ENCODE measurements around the gene OR10S1. TPM values are rescaled to one million over a fixed set of nuclear protein-coding genes. Genes with fewer than 3 reads are reported as not detected.
"Not testable (repeated sequence)": the region's sequence is repeated elsewhere in the genome, so short reads cannot be mapped to it uniquely, and the experiment has no call there.

The OR10S1 gene, protein sequence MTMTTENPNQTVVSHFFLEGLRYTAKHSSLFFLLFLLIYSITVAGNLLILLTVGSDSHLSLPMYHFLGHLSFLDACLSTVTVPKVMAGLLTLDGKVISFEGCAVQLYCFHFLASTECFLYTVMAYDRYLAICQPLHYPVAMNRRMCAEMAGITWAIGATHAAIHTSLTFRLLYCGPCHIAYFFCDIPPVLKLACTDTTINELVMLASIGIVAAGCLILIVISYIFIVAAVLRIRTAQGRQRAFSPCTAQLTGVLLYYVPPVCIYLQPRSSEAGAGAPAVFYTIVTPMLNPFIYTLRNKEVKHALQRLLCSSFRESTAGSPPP
- not detected in 2 replicates for total RNA-seq

- DNase-seq (ENCODE audit: extremely low read depth, low read depth, low spot score): no peak
These were observed at the start of gene OR10S1 for GRCh38 chr11:123977731-123978347. TSS of gene OR10S1 (minus strand) at chr11:123977781. CDS start at chr11:123977664, 117 bp downstream.

DNA sequence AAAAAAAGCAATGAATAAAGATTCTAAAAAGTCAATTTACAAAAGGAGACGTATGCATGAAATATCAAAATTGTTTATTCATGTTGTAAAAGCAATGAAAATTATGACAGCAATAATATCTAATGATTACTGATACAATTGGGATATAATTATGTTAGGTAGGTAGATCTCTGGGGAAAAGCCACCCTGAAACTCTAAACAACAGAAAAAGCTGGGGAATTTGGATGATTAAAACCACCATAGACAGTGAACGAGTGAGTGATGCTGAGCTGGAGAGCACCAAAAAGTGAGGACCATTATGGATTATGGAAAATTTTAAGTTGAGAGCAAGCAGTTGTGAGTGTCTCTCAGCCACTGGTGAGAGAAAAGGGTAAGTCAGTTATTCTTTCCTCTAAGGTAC, 48.9 kb upstream of the OR10S1 start, which contains the start of gene OR10G8:
TSS of gene OR10G8 (plus strand) at position 301 of the 400 bp plus-strand sequence. CDS start 2,825 bp downstream, outside the sequence.
- no peak for DNase-seq (ENCODE audit: extremely low read depth, low read depth, low spot score)

GRCh38 chr11:124015837-124016236, 38.3 kb upstream of the OR10S1 start:
- DNase-seq (ENCODE audit: extremely low read depth, low read depth, low spot score): not testable (repeated sequence)

DNA sequence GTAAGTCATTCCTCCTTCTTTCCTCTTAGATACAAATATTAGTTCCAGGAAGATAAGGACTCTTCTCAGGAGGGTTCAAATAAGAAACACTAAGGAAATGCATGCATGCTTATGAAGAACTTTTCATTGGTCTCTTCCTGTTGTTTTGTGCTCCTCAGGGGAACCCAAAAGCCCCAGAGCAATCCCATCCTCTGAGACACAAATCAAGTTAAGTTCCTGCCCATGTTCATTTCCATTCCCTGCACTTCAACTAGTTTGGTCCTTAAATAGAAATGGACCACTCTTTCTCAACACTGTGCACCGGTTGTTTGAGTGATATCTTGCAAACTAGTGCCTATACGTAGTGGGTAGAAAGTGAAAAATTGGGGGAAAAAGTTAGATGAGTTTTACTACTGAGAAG, 35.1 kb upstream of the OR10S1 start, which contains the start of gene OR10G4:
TSS of gene OR10G4 (plus strand) at position 301 of the 400 bp plus-strand sequence. CDS start 2,578 bp downstream, outside the sequence.
- DNase-seq (ENCODE audit: extremely low read depth, low read depth, low spot score): no peak

DNA sequence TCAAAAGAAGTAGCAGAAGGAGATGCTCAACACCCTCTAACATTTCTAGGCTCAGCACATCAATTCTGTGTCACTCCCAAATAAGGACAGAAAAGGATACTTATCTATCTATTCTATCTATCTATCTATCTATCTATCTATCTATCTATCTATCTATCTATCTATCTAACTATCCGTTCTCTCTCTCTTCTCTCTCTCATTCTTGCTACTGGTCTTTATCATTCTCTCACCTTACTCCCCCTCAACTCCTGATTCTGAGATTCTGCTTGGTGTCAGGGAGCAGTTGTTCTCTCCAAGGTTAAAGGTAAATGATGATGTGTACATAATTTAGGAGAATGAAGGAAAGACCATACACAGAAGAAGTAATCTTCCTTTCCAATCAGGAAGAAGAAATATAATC, 17.5 kb upstream of the OR10S1 start, which contains the start of gene OR10G6:
TSS of gene OR10G6 (minus strand) at position 43 of the 400 bp plus-strand sequence. CDS start at position 43, 0 bp downstream.
- DNase-seq (ENCODE audit: extremely low read depth, low read depth, low spot score): no peak

GRCh38 chr11:123979311-123979710, 1.7 kb upstream of the OR10S1 start:
- no peak for DNase-seq (ENCODE audit: extremely low read depth, low read depth, low spot score)

- DNase-seq (ENCODE audit: extremely low read depth, low read depth, low spot score): no peak
These were observed 616 bp downstream of the OR10S1 start for GRCh38 chr11:123976770-123977560.

DNA sequence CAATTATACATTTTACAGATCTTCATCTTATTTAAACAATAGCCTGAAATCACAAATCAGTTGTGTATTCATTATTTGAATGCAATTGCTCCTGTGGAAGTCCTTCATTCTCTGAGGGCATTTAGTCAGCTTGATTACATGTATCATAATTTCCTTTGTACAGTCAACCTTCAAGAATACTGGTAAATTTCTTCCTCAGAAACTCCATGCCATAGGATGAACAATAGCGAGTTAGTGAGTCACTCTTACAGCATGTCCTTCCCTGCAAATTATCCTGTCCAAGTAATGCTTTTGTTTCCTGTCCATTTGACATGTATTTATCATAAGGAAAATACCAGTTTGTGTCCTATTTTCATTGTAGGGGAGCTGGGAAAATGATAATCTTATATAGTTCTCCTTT, 3.8 kb downstream of the OR10S1 start:
- DNase-seq (ENCODE audit: extremely low read depth, low read depth, low spot score): peak; percentile 88

DNA sequence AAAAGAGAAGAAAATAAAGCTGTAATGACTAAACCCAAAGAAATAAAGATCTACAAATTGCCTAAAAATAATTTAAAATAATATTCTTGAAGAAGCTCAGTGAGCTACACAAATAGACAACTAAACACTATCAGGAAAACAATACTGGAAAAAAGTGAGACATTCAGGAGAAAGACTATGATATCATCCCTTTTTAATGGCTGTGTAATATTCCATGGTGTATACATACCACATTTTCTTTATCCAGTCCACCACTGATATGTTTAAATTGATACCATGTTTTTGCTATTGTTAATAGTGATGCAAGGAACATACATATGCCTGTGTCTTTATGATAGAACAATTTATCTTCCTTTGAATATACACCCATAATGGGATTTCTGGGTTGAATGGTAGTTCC, 20.8 kb downstream of the OR10S1 start:
- no peak for DNase-seq (ENCODE audit: extremely low read depth, low read depth, low spot score)

- DNase-seq (ENCODE audit: extremely low read depth, low read depth, low spot score): no peak
These were observed 32.4 kb downstream of the OR10S1 start for GRCh38 chr11:123945132-123945531.

GRCh38 chr11:123943738-123944137, 33.8 kb downstream of the OR10S1 start, which contains the start of gene OR6T1:
TSS of gene OR6T1 (minus strand) at chr11:123943838. CDS start at chr11:123943838, 0 bp downstream.
- no peak for DNase-seq (ENCODE audit: extremely low read depth, low read depth, low spot score)

GRCh38 chr11:123942413-123942812, 35.2 kb downstream of the OR10S1 start:
- DNase-seq (ENCODE audit: extremely low read depth, low read depth, low spot score): no peak

GRCh38 chr11:123939317-123939716, 38.3 kb downstream of the OR10S1 start, which contains the start of gene OR4D5:
TSS of gene OR4D5 (plus strand) at chr11:123939617. CDS start at chr11:123939617, 0 bp downstream.
- DNase-seq (ENCODE audit: extremely low read depth, low read depth, low spot score): no peak

Other genes with a start within 250 kb of the OR10S1 start
- 6.9 and 7.3 TPM in 2 replicates for gene ZNF202, start 236.1 kb downstream of the OR10S1 start, total RNA-seq
- not detected in 2 replicates for gene OR6X1, start 223.3 kb downstream of the OR10S1 start, total RNA-seq
- gene OR6M1, start 171.4 kb downstream of the OR10S1 start, total RNA-seq: not detected in 2 replicates
- not detected in 2 replicates for gene TMEM225, start 92.1 kb downstream of the OR10S1 start, total RNA-seq
- not detected in 2 replicates for gene OR8D4, start 75.6 kb downstream of the OR10S1 start, total RNA-seq
- not detected in 2 replicates for gene OR4D5, start 38.2 kb downstream of the OR10S1 start, total RNA-seq
- gene OR6T1, start 33.9 kb downstream of the OR10S1 start, total RNA-seq: not detected in 2 replicates
- gene OR10G6, start 17.4 kb upstream of the OR10S1 start, total RNA-seq: not detected in 2 replicates
- not detected in 2 replicates for gene OR10G4, start 35.2 kb upstream of the OR10S1 start, total RNA-seq
- not detected in 2 replicates for gene OR10G9, start 45.2 kb upstream of the OR10S1 start, total RNA-seq
- not detected in 2 replicates for gene OR10G8, start 49.0 kb upstream of the OR10S1 start, total RNA-seq
- not detected in 2 replicates for gene OR10G7, start 63.5 kb upstream of the OR10S1 start, total RNA-seq
- 9.1 and 12.9 TPM in 2 replicates for gene VWA5A, start 137.7 kb upstream of the OR10S1 start, total RNA-seq
- not detected in 2 replicates for gene OR10D3, start 205.6 kb upstream of the OR10S1 start, total RNA-seq

Measured in glomerular endothelial cell (primary cell).